VCaP (cell line): ENCODE results near the gene SF3B6.

Source experiments
- H3K27ac ChIP-seq: fragments of 450-650 bp; 2 replicates; pipeline ENCODE4 v1.5.1; 2017
- TF ChIP-seq, protein P1 (sequence below): fragments of 450-650 bp; conservative IDR thresholded peaks from 2 replicates; pipeline ENCODE4 v1.5.1; 2017; ENCODE audit warnings: mild to moderate bottlenecking, moderate library complexity

SF3B6 gene

DNA sequence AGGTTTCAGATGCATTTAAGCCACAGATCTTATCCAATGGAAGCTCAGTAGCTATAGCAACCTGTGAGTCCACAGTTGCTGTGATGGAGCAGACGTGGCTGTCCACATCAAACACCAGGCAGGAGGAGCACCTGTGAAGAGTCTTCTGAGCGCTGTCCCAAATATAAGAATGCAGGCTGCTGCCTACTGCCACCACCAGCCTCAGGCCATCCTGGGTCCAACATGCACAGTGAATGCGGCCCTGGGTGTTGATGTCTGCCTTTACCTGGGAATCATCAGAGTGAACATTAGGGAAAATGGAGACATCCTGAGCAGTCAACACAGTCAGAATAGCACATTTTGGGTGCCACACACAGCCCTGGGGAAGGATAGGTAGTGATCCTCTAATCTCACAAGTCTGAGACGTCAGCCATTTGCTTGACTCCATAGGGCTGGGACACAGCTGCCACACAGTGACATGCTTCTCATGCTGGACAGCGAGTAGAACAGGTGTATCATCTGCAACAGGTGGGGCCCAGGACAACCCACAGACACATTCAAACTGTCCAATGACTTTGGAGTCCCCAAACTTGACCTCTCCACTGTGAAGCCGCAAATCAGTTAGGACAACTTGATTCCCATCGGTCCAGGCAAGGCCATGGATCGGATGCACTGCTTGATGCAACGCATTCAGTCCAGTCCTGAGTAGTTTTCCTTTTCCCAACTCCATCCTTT is 37.2 kb downstream of the SF3B6 start:
- TF ChIP-seq, protein P1, sequence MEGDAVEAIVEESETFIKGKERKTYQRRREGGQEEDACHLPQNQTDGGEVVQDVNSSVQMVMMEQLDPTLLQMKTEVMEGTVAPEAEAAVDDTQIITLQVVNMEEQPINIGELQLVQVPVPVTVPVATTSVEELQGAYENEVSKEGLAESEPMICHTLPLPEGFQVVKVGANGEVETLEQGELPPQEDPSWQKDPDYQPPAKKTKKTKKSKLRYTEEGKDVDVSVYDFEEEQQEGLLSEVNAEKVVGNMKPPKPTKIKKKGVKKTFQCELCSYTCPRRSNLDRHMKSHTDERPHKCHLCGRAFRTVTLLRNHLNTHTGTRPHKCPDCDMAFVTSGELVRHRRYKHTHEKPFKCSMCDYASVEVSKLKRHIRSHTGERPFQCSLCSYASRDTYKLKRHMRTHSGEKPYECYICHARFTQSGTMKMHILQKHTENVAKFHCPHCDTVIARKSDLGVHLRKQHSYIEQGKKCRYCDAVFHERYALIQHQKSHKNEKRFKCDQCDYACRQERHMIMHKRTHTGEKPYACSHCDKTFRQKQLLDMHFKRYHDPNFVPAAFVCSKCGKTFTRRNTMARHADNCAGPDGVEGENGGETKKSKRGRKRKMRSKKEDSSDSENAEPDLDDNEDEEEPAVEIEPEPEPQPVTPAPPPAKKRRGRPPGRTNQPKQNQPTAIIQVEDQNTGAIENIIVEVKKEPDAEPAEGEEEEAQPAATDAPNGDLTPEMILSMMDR = no peak

DNA sequence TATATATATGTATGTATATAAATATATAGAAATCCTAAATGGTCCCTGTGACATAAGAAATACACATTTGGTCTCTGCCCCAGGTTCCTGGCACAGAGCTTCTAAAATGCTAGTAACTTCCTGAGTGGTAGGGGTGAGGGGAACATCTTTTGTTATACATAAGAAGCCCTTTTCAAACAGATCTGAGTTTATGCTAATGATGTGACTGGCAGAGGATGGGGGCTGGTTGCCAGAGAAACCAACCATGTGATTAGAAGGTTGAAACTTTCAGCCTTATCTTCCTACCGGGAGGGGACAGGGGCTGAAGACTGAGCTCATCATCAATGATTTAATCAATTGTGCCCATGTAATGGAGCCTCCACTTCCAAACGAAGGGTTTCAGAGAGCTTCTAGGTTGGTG is 49.9 kb downstream of the SF3B6 start:
- TF ChIP-seq, protein P1 = no peak
- H3K27ac ChIP-seq = no peak overlapping the region

More for the DNA sequence above, 37.2 kb downstream of the SF3B6 start:
- H3K27ac ChIP-seq = no peak overlapping the region

GRCh38 chr2:24024996-24025663 is 51.0 kb downstream of the SF3B6 start:
- H3K27ac ChIP-seq = no peak overlapping the region
- TF ChIP-seq, protein P1 = no peak

- H3K27ac ChIP-seq = no peak overlapping the region
- TF ChIP-seq, protein P1 = no peak
Measured at GRCh38 chr2:24024018-24024417, 52.1 kb downstream of the SF3B6 start.

GRCh38 chr2:24022975-24023575 is 53.1 kb downstream of the SF3B6 start:
- TF ChIP-seq, protein P1 = no peak
- no peak overlapping the region for H3K27ac ChIP-seq

- TF ChIP-seq, protein P1 = no peak
- H3K27ac ChIP-seq = no peak overlapping the region
Measured at GRCh38 chr2:24022324-24022974, 53.7 kb downstream of the SF3B6 start.
